AG09309 (cell line): ENCODE measurements around the gene C14orf132.

Experiments used
- DNase-seq: peaks from one replicate; pipeline ENCODE4 v3.0.0-alpha.2; 2010; ENCODE audit warnings: low read depth
- H3K4me3 ChIP-seq: 2 replicates; pipeline ENCODE4 v1.5.1; 2011; ENCODE audit warnings: mild to moderate bottlenecking, low read depth, low read length, moderate library complexity; ENCODE audit not compliant: control insufficient read depth
- CTCF ChIP-seq: IDR thresholded peaks from 2 replicates; pipeline ENCODE4 v1.5.1; 2011; ENCODE audit warnings: mild to moderate bottlenecking, low read depth, low read length, inconsistent platforms; ENCODE audit not compliant: insufficient read depth, control insufficient read depth; ENCODE audit errors: missing control alignments

Gene C14orf132

GRCh38 chr14:96122496-96122895, 83.3 kb downstream of the C14orf132 start:
- no peak for DNase-seq
- no peak overlapping the region for H3K4me3 ChIP-seq
- TF ChIP-seq CTCF, result no peak

- TF ChIP-seq CTCF, result no peak
- no peak overlapping the region for H3K4me3 ChIP-seq
- DNase-seq, result no peak
Observed at GRCh38 chr14:96125536-96125935, 86.4 kb downstream of the C14orf132 start.

- TF ChIP-seq CTCF, result no peak
- no peak for DNase-seq
Observed at GRCh38 chr14:96126339-96126782, 87.2 kb downstream of the C14orf132 start.

GRCh38 chr14:96126783-96127271, 87.7 kb downstream of the C14orf132 start:
- no peak for DNase-seq
- no peak overlapping the region for H3K4me3 ChIP-seq
- no peak for TF ChIP-seq CTCF

More at GRCh38 chr14:96126339-96126782, 87.2 kb downstream of the C14orf132 start:
- no peak overlapping the region for H3K4me3 ChIP-seq

- no peak for TF ChIP-seq CTCF
- no peak for DNase-seq
- no peak overlapping the region for H3K4me3 ChIP-seq
Observed at GRCh38 chr14:96129128-96129736, 90.1 kb downstream of the C14orf132 start.

- no peak overlapping the region for H3K4me3 ChIP-seq
- TF ChIP-seq CTCF, result no peak
- DNase-seq, result no peak
Observed at GRCh38 chr14:96130391-96130790, 91.2 kb downstream of the C14orf132 start.
